HG03135 (cell line): ENCODE measurements around the gene GPALPP1.
"Not testable (repeated sequence)": the region's sequence is repeated elsewhere in the genome, so short reads cannot be mapped to it uniquely, and the experiment has no call there.

Source experiments
- ATAC-seq: cut with Tn5 transposase; IDR thresholded peaks from one replicate; pipeline ENCODE4 v1.9.1; 2021; ENCODE audit warnings: mild to moderate bottlenecking, moderate library complexity; ENCODE audit not compliant: unreplicated experiment

GPALPP1 gene, protein sequence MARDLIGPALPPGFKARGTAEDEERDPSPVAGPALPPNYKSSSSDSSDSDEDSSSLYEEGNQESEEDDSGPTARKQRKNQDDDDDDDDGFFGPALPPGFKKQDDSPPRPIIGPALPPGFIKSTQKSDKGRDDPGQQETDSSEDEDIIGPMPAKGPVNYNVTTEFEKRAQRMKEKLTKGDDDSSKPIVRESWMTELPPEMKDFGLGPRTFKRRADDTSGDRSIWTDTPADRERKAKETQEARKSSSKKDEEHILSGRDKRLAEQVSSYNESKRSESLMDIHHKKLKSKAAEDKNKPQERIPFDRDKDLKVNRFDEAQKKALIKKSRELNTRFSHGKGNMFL

GRCh38 chr13:44989071-44989889 is at the start of gene GPALPP1, which contains the start of gene NUFIP1:
TSS of gene GPALPP1 (plus strand) at chr13:44989538. CDS start at chr13:44989655, 117 bp downstream.
TSS of gene NUFIP1 (minus strand) at chr13:44989471. CDS start at chr13:44989436, 35 bp downstream.
- peak; percentile 91 for ATAC-seq

GRCh38 chr13:44943411-44943810 is 45.9 kb upstream of the GPALPP1 start:
- not testable (repeated sequence) for ATAC-seq

DNA sequence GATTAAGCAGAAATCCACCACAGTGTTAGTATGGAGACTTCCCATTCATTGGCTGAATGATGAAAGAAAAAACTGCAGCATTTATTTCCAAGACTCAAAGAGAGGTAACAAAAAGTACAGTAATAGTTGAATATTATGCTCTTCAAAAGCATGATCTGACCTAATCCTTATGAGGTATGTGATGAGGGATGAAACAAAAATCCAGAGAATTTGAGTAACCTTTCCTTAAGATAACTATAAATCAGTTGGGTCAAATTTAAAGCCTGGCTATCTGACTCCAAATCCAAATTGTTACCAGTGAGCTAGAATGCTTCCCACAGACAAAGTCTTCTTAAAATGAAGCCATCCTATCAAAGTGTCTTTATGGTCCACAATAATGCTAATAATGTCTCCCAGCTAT is 38.2 kb upstream of the GPALPP1 start:
- no peak for ATAC-seq

DNA sequence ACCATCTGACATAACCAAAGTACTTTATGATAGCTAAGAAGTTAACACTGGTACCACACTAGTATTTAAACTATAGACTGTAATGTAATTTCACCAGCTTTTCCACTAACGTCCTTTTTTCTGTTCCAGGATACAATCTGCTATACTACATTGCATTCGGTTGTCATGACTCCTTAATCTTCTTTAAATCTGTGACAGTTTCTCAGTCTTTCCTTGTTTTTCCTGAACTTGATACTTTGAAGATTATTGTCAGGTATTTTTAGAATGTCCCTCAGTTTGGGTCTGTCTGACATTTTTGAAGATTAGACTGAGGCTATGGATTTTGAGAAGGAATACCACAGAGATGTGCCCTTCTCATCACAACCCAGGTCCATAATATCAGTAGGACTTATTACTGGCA is 36.7 kb upstream of the GPALPP1 start:
- ATAC-seq = no peak

DNA sequence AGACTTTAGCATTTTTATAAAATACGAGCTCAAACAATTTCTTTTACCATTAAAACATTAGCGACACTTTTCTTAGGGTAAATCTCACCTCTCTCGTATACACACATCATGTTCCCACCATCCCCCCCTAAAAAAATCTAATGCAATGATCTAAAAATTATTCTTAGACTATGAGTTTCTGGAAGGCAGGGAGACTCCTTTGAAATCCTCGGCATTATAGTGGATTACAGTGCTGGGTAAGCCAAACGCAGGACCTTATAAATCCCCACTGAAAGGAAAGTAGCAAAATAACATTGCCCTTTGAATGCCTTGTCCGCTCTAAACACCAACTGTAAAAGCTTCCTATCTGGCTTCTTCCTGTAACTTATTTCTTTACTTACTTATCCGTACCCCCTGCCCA is 35.1 kb upstream of the GPALPP1 start:
- no peak for ATAC-seq

- no peak for ATAC-seq
Observed at GRCh38 chr13:44955406-44955805, 33.9 kb upstream of the GPALPP1 start.

- no peak for ATAC-seq
Observed at GRCh38 chr13:44961997-44962396, 27.3 kb upstream of the GPALPP1 start.

DNA sequence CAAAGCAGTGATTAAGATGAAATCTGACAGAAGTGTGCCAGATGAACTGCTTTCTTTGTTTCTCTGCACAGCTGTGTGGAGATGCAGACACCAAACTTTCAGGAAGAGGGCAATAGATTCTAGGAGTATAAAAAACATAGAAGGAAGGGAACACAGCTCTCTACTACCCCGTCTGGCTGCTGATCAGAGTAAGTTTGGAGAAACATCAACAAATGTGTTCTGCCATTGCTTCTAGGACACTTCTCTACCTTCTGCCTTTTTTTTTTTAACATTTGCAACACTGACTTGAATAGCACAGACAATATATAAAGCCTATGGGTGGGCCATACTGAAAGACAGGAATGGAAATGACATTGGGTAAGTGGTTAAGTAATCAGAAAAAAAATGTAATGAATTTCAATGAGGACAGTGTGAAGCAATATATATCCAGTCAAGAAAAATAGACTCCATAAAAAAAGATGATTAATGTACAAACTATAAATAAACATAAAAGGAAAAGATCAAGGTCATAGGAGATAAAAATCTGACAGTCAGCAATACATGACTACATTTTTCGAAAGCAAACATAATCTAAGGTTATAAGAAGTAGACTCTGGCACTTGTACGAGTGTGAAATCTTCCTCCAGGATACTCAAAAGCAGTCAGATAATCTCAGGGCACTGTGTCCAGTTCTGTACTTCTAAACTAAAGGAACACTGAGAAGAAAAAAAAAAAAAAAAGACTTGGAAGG is 21.5 kb upstream of the GPALPP1 start:
- ATAC-seq = no peak

DNA sequence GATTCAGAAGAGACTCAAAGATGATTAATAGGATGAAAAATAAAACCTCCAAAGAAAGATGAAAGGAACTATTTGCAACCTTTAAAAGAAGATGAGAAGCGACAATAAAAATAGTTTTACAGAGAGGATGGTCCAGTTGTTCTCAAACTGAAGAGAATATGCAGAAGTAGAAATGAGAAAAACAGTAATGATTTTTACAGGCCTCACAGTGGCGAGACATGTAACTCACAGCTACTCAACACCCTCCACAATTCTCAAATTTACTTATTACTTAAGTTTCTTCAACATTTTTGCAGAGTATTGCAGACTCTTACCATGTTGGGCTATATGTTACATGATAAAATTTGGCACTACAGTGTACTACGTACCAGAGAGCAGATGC is 20.9 kb upstream of the GPALPP1 start:
- ATAC-seq = no peak

DNA sequence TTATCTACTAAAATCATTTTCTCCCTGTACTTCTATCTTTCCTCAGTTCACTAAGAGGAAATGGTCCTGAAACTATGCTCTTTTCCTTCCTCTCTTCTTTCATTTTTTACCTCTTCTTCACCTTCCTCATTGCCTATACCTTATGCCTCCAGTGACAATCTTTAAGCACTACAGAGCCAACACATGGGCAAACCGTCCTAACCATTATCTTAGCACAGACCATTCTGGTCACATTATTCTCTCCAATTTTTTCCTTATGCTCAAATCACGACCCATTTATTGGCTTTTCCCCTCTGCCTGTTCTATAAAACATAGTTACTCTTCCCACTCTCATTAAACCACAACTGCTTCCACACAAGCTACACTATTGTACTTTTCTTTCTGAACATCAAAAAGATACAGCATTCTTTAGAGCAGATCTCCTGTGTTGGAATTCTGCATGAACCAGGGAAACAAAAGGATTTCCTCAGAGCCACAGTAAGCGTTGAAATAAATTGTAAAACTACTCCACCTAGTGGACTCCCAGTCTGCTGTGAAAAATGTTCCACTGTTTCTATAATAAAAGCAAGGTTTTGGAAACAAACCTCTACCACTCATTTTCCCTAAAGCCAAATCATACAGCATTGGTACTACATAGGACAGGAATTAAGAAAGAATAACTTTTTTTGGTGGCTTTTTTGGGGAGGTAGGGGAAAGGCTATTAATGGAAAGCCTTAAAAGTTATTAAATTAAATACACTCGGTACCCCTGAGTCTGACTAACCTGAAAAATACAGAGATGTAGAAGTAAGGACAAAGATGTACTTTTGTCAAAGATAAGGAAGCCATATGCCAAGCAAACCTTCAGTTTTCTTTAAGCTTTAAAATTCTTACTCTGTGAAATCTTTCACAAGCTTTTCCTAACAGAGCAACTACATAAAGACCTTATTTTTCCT is 19.5 kb upstream of the GPALPP1 start:
- ATAC-seq = no peak

- no peak for ATAC-seq
Observed at GRCh38 chr13:44971656-44972595, 17.4 kb upstream of the GPALPP1 start.

- no peak for ATAC-seq
Observed at GRCh38 chr13:44972956-44973581, 16.3 kb upstream of the GPALPP1 start.

DNA sequence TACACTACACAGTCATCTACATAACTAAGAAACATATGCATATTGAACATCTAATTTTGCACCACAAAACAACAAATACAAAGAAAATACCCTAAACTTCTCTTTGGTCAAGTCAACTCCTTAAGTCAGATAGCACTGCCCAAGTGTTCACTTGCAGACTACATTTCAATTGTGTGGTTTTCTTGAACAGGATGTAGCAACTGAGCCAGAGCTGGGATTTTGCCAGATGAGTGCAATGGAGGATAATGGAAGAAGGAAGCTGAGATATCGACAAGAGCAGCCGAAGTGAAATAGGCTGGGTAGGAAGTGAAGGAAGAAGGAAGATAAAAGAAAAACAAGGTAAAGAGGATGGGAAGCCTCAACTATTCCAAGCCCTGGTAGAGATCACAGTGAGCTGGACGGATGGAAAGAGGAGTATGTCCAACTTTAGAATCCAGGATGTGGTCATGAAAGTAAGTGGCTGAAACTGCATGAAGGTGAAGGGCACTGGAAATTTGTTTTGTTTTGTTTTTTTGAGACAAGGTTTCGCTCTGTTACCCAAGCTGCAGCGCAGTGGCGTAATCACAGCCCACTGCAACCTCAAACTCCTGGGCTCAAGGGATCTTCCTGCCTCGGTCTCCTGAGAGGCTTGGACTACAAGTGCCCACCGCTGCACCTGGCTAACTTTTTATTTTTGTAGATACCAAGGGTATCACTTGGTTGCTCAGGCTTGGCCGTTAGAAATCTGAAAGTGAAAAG is 15.1 kb upstream of the GPALPP1 start:
- peak; percentile 49 for ATAC-seq

GRCh38 chr13:44976196-44976595 is 13.1 kb upstream of the GPALPP1 start:
- ATAC-seq = no peak

DNA sequence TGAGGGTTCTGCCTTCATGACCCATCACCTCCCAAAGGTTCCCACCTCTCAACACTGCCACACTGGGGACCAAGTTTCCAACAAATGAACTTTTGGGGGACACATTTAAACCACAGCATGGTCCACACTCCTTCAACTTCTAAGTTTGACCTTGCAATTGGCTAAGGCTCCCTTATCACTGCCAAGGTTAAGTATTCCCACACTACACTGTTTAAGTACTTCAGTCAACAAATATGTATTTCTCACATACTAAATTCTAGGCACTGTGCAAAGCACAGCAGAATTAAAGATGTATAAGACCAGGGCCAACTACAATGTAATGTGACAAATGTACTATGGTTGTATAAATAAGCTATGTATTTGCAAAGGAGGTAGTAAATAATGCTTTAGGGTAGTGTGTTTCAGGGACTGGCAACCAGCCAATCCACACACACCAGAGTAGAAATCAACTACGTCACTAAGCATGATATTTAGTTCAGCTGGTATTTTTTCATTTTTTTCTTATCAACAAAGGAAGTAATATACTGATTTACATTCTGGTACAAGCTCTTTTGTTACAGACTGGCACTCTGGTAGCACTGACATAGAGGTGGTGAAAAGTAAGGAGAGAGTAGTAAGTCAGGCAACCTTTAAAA is 12.3 kb upstream of the GPALPP1 start:
- ATAC-seq = no peak

DNA sequence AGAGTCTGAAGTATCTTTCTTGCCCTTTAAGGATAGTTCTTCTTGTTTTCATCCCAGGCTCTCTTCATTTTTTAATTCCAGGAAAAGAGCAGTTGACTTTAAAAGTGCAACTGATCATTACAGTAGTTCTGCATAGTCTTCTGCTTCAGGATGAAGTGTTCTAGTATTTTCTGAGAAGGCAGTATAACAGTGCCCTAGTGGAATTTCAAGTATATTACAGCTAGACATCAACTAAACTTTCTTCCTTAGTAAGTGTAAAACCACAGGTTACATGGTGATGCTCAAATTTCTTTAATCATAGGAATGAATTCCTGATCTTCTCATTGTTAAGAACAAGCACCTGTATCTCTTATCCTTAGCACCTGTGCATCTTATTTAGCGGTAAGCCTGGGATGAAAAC is 11.0 kb upstream of the GPALPP1 start:
- no peak for ATAC-seq

GRCh38 chr13:44989941-44990340 is 603 bp downstream of the GPALPP1 start:
- ATAC-seq = peak; percentile 19

DNA sequence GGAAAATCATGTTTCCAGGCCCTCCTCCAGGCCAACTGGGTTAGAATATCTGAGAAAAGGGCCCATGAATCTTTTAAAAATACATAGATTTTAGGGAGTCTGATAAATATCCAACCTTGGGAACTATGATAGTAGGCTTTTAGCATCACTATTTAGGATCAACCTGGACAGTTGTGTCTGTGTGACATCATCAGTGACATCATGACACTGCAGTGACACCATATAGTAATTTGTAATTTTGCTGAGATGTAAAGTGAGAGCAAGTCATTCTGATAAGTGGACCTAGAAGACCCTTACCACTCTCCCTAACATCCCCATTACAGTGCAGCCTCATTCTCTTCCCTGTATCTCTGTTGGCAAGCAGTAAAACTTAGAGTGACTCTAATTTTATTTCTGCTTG is 14.1 kb downstream of the GPALPP1 start:
- ATAC-seq = no peak
